GM21423 (cell line): ENCODE measurements around the gene VWA2.

Source experiments
- ATAC-seq: cut with Tn5 transposase; IDR thresholded peaks from one replicate; pipeline ENCODE4 v1.9.1; 2021; ENCODE audit warnings: mild to moderate bottlenecking, moderate library complexity; ENCODE audit not compliant: unreplicated experiment

VWA2 gene

GRCh38 chr10:114245121-114245791, 6.2 kb downstream of the VWA2 start:
- ATAC-seq = no peak

DNA sequence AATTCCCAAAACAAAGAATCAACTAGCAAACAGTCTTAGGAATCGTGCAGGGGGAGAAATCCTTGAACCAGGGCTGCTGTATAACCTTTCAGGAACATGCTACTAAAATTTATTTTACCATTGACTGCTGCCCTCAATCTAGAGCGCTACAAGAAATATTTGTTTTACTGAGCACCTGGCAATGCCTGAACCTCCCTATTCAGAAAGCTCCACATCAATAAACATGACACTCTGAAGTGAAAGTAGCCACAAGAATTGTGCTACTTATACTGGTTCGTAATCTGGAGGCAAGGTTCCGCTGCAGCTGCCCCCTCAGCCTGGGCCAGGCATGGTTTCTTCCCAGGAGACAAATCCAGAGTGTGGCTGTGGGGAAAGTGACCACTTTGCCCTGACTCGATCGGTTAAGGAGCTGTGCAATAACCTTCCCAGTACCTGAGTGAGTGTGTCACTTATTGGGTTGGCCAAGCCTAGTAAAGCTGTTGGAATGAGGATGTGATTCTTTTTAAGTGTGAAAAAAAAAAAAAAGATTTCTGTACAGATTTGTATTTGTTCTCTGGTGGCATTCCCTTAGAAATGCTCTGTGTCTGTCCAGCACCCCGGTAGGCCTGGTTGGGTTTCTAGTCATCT, 7.7 kb downstream of the VWA2 start:
- ATAC-seq = no peak

GRCh38 chr10:114250236-114250635, 11.2 kb downstream of the VWA2 start:
- no peak for ATAC-seq

DNA sequence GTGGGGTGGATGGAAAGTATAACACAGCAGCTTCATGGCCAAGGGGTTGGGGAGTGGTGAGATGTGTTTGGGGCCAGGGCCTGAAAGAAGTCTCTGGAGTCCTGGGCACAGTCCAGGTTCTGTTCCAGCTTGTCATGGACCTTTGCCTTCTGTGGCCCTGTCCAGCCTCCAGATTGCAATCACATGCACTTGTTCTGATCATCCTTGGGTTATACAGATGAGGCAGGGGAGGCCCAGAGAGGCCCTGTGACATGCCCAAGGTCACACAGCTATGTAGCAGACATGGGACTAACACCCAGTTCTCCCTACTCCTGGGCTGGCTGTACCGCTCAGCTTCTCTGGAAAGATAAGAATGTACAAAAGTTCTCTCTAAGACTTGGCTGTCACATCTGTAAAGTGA, 11.7 kb downstream of the VWA2 start:
- no peak for ATAC-seq

DNA sequence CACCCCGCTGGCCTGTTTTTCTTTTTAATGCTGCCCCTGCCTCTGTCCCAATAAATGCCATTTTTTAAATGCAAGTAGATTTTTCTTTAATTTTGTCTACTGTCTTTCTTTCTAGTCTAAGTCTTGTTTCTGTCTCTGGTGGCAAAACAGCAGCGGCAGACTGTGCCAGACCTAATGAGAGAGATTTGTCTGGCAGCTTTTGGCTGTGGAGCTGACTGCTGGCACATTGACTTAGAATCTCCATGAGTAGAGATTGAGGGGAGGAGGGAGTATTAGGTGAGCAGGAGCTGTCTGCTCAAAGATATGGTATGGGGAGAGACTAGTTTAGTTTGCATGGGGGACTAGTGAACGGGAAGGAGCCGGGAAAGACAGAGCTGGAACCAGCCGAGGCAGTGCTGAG, 13.0 kb downstream of the VWA2 start:
- no peak for ATAC-seq

GRCh38 chr10:114252883-114253282, 13.8 kb downstream of the VWA2 start:
- ATAC-seq = no peak

- no peak for ATAC-seq
Measured at GRCh38 chr10:114255227-114255626, 16.2 kb downstream of the VWA2 start.

- ATAC-seq = no peak
Measured at GRCh38 chr10:114256008-114256765, 17.1 kb downstream of the VWA2 start.

DNA sequence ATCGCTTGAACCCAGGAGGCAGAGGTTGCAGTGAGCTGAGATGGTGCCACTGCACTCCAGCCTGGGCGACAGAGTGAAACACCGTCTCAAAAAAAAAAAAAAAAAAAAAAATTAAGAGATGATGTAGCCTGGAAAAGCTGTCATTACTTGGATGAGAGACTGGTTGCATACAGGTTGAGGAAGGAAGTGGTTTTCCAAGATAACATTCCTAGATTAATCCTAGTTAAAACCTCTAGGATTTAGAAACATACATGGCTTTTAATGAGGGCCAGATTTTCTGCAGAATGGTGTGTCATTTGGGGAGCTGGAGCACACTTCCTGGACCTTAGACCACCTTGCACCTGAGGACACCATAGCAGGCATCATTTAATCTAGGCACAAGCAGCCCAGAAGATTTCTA, 17.8 kb downstream of the VWA2 start:
- ATAC-seq = no peak

GRCh38 chr10:114257498-114257897, 18.4 kb downstream of the VWA2 start:
- ATAC-seq = no peak

DNA sequence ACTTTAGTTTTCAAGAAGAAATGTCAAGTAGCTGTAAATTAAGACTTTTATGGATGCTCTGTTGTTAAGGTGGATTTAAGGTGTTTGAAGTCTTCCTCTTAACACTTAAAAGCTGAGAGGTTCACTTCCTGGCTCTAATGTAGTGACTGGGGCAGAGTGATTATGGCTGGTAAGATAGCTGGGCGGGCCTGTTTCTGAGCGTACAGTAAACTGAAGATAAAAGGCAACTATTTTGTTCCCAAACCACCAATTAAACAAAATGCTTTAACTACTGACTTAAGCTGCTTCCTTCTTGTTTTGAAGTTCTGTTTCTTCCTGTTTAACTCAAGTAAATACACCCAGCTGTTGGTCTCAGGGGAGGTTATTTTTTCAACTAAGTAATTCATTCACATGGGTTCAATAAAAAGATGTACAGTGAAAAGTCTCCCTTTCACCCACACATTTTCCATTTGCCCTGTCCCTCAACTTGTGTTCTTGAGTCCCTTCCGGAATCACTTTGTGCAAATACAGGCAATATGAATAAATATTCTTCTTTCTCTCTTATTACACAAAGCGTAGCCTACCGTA, 19.3 kb downstream of the VWA2 start:
- no peak for ATAC-seq

- ATAC-seq = no peak
Measured at GRCh38 chr10:114259824-114260223, 20.8 kb downstream of the VWA2 start.

DNA sequence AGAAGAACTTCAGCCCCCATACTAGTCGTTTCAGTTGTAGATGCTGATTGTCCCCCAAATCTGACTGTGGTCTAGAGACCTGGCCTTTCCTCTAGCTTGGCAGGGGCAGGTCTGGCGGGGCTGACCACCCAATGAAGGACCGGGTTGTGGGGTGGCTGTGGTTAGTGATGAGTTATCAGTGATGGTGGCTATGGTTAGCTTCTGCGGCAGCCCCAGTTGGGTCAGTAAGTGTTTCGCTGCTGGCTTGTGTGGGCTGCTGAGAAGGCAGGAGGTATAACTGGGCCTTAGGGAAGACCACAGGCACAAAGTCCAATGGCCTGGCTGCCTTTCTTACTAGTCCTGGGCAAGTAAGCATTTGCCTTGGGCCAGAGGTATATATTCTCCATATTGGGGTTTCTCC, 21.3 kb downstream of the VWA2 start:
- ATAC-seq = no peak

GRCh38 chr10:114261076-114261475, 22.0 kb downstream of the VWA2 start:
- ATAC-seq = no peak

DNA sequence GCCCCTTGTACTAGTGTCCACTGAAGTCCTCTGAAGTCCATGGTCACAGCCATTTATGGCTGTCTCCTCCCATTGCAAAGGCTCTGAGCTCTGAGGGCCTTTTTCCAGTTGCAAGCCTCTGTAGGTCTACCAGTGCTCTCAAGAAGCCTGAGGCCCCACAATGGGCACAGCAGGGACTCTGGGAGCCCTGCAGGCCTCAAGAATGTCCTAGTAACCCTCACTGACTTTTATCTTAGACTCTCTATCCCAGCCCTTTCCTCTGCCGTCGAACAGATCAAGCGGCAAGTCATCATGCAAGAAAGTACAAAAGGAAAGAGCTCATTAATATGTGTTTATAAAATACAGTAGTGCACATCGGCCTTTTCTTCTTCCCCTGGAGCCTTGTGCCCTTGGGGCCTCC, 23.4 kb downstream of the VWA2 start:
- ATAC-seq = no peak

DNA sequence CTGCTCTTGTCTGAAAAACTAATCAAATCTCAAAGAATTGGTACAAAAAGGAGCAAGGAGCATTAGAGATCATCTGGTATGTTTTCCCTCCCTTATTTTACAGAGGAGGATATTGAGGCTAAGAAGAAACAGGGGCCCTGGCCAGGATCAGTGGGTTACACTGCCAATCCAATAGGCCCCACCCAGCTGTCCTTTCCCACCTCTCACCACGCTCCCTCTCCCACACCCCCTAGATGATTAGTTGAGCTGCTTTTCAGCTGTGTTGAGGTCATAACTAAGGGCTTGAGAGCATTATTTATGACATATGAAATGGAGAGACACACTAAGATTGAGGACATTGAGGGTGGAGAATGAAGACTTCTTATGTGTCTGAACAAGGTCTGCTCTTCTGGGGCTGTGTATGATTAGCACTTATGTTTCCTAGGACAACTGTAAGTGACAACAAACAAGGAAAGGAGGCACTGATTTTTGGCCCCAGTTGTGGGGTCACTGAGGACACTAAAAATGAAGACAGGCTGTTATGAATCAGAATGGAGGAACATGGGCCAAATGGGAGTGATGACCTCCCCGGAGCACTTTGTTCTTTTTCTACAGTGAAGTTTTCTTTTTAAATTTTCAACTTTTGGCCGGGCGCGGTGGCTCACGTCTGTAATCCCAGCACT, 26.5 kb downstream of the VWA2 start:
- no peak for ATAC-seq

DNA sequence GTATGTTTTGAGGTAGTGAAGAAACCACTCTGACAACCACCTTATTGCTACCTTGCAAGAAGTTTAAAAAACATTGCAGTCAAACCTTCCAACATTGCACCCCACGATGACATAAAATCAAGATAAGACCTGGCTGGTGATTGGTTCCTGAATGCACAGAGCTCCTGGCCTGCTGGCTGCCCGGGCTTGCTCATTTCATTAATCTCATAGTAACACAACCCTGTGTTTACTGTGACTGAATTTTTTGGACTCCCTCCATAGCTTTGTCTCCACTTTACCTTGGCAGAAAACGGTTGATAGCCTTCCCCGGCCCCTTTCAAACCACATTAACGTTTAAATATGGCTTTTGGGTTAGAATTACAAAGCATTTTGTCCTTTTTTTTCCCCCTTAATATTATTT, 27.5 kb downstream of the VWA2 start:
- no peak for ATAC-seq

DNA sequence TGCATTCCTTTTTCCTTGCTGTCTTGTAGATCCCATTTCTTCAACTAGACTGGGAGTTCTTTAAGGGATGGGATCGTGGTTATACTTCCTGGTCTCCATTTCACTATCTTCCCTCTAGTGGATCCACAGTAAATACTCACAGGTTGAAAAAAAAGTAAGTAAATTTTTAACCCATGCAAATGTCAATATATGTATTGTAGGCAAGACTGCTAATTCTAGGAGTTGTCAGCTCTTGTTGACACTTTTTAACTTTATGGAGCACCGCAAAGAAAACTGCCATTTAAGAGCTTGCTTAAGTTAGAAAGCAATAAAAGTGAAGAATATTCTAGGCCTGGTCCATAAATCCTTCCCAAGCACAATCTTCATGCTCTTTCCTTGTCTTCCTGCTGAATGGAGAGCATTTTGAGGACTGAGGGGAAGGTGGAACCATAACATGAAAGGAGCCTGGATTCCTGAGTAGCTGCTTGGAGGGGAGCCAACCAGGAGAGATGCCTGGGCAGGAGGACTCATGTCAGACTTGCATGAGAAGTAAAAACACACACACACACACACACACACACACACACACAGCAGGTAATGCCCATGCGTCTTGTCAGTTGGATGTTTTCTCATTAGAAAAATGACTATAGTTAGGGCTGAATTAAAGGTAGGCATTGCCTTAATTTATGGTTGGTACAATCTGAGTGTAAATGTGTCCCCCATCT, 32.2 kb downstream of the VWA2 start:
- ATAC-seq = no peak

- ATAC-seq = no peak
Measured at GRCh38 chr10:114271779-114272167, 32.7 kb downstream of the VWA2 start.

GRCh38 chr10:114272696-114273095, 33.6 kb downstream of the VWA2 start:
- ATAC-seq = no peak

- no peak for ATAC-seq
Measured at GRCh38 chr10:114273910-114274309, 34.9 kb downstream of the VWA2 start.
